ENCODE measurements around the gene CALML4. TPM values are rescaled to one million over a fixed set of nuclear protein-coding genes. Genes with fewer than 3 reads are reported as not detected.

Gene CALML4
- total RNA-seq, 1 donor from 2014 or later: 7.3 TPM

DNA sequence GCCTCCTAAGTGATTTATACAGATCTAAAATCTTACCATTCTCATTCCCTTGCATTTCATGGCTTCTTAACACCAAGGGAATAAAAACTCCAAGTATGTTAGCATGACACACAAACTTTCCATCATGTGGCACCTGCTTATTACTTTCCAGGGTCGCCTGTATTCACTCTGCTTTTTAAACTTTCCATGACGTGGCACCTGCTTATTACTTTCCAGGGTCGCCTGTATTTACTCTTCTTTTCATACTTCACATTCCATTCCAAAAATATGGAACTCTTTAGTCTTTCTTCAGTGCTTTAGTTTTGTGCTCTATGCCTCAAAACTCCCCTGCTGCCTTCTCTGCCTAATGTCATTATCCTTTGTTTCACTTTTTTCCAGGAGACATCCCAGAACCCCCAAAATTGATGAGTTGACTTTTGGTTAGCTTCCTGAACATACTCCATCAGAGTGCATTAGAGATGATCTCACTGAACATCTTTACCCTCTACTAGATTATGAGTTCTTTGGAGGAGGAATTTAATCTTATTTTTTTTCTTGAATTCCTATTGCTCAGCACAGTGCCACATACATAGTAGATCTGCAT, 47.0 kb downstream of the CALML4 start:
- no peak overlapping the region for H3K4me3 ChIP-seq
- H3K27ac ChIP-seq: no peak overlapping the region
- intact Hi-C loops (cut with DNase I): no loop called here
- no peaks in the 10 kb centered on the region for H3K9me3 ChIP-seq
- TF ChIP-seq, protein P1, sequence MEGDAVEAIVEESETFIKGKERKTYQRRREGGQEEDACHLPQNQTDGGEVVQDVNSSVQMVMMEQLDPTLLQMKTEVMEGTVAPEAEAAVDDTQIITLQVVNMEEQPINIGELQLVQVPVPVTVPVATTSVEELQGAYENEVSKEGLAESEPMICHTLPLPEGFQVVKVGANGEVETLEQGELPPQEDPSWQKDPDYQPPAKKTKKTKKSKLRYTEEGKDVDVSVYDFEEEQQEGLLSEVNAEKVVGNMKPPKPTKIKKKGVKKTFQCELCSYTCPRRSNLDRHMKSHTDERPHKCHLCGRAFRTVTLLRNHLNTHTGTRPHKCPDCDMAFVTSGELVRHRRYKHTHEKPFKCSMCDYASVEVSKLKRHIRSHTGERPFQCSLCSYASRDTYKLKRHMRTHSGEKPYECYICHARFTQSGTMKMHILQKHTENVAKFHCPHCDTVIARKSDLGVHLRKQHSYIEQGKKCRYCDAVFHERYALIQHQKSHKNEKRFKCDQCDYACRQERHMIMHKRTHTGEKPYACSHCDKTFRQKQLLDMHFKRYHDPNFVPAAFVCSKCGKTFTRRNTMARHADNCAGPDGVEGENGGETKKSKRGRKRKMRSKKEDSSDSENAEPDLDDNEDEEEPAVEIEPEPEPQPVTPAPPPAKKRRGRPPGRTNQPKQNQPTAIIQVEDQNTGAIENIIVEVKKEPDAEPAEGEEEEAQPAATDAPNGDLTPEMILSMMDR (IDR thresholded peaks at IDR 0.05): no peak
- no peaks in the 10 kb centered on the region for H3K27me3 ChIP-seq (ENCODE audit: low read depth)
- ATAC-seq: peak; percentile 19 to 44
- H3K36me3 ChIP-seq: peaks cover 65% of the 10 kb centered on the region
- peaks cover 17% of the 10 kb centered on the region for H3K4me1 ChIP-seq
- DNase-seq: no peak

DNA sequence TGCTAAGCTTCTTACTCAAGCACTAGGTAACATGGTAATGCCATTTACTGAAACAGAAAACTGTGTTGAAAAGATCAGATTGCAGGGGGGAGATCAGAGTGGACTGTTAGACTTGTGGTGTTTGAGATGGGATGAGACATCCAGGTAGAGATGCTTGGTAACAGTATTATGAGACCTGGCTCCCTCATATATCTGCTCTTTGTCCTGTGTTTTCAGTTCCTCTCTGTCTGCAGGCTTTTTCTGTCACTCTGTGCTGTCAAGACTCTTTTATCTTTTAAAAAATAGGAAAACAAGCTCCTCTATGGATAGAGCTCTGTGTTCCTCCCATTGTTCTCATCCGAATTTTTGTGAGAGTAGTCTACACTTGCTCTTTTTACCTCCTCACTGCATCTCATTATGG, 48.1 kb downstream of the CALML4 start:
- Histone ChIP-seq H3K27ac (no peak overlapping the region), H3K36me3 (peaks cover 65% of the 10 kb centered on the region), H3K27me3 (ENCODE audit: low read depth) (no peaks in the 10 kb centered on the region), H3K4me1 (peaks cover 23% of the 10 kb centered on the region), H3K4me3 (no peak overlapping the region), H3K9me3 (no peaks in the 10 kb centered on the region)
- TF ChIP-seq, protein P1 (IDR thresholded peaks at IDR 0.05): no peak
- intact Hi-C loops (cut with DNase I): no loop called here
- no peak for ATAC-seq
- DNase-seq: no peak

DNA sequence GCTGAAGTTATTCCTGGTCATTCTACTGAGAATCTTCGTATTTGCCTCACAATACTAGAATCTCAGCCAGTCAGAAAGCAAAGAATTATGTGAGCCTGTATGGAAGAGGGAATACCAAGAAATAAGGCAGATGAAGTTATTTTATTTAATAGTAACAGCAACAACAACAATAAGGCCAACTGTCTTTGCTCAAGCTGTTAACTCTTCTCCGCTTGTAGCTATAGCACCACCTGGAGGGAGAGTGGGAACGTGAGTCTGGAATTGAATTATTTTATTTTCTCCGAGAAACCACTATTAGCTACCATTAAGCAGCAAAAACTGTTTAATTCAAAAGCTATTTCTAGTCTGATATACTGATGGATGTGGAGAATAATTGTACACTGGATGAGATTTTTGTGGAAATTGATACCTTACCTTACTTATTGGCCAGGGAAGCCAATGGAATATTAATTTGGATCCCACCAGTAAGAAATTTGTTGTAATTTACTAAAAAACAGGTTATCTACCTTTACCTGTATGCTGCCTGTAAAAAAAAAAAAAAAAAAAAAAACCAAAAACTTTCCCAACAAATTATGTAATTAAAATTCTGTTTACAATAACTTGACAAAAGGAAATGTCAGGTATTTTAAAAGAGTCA, 50.1 kb downstream of the CALML4 start:
- ATAC-seq (peak; percentile 58 to 75), DNase-seq (no peak)
- Histone ChIP-seq H3K27me3 (ENCODE audit: low read depth) (no peaks in the 10 kb centered on the region), H3K4me1 (peaks cover 24% of the 10 kb centered on the region), H3K4me3 (no peak overlapping the region), H3K9me3 (no peaks in the 10 kb centered on the region), H3K36me3 (peaks cover 49% of the 10 kb centered on the region), H3K27ac (no peak overlapping the region)
- intact Hi-C loops (cut with DNase I): no loop called here
- TF ChIP-seq, protein P1 (IDR thresholded peaks at IDR 0.05): peak; percentile 62

DNA sequence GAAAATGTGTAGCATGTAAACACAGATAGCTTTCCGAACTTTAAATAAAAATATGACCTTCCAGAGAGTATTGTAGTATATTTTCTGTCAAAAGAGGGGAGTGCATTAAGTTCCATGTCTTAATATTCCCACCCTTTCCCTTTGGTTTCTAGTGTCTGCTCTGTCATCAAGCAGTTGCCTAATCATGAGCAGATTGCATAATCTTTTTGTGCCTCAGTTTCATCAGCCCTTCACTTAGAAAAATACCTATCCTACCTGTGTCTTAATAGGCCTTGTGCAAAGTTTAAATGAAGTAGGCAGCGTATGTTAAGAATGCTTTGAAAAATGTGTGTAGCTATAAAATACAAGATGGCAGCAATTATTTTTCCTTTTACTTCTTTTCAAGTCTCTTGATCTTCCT, 52.8 kb downstream of the CALML4 start:
- Histone ChIP-seq H3K9me3 (no peaks in the 10 kb centered on the region), H3K27ac (no peak overlapping the region), H3K4me3 (no peak overlapping the region), H3K27me3 (ENCODE audit: low read depth) (no peaks in the 10 kb centered on the region), H3K4me1 (peaks cover 17% of the 10 kb centered on the region), H3K36me3 (peaks cover 44% of the 10 kb centered on the region)
- intact Hi-C loops (cut with DNase I): no loop called here
- TF ChIP-seq, protein P1 (IDR thresholded peaks at IDR 0.05): no peak
- DNase-seq (no peak), ATAC-seq (no peak)

DNA sequence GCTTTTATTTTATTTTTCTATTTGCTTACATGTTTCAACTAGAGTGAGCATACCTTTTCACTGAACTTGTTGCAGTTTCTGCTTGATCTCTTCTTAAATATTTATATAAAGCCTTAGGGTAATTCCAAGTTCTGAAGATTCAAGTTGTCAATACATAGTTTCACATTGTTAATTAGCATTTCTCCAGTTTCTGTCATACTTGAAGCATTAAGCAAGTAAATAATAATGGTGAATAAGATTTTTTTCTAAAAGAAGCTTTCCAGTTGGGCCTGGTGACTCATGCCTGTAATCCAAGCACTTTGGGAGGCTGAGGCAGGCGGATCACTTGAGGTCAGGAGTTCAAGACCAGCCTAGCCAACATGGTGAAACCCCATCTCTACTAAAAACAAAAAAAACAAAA, 53.9 kb downstream of the CALML4 start:
- peaks cover 53% of the 10 kb centered on the region for H3K36me3 ChIP-seq
- intact Hi-C loops (cut with DNase I): no loop called here
- DNase-seq (no peak), ATAC-seq (no peak)
- H3K27ac ChIP-seq: no peak overlapping the region
- H3K27me3 ChIP-seq (ENCODE audit: low read depth): no peaks in the 10 kb centered on the region
- H3K4me1 ChIP-seq: peaks cover 17% of the 10 kb centered on the region
- TF ChIP-seq, protein P1 (IDR thresholded peaks at IDR 0.05): no peak
- H3K4me3 ChIP-seq: no peak overlapping the region
- H3K9me3 ChIP-seq: no peaks in the 10 kb centered on the region

Data from lower lobe of right lung (tissue), 2 donors.